LNCaP clone FGC (cell line): ENCODE data around the gene SENP6.

ENCODE experiments used
- DNase-seq: peaks from one replicate; pipeline ENCODE4 v3.0.0-alpha.2; 2011; ENCODE audit warnings: low read depth
- H3K4me3 ChIP-seq: 2 replicates; pipeline ENCODE4 v1.5.1; 2011; ENCODE audit warnings: mild to moderate bottlenecking, low read depth, low read length, control low read depth
- TF ChIP-seq, protein P1 (sequence below): IDR thresholded peaks from 2 replicates; pipeline ENCODE4 v1.5.1; 2012; ENCODE audit warnings: mild to moderate bottlenecking; ENCODE audit not compliant: control insufficient read depth, insufficient read depth; ENCODE audit errors: extremely low read depth

SENP6 gene

DNA sequence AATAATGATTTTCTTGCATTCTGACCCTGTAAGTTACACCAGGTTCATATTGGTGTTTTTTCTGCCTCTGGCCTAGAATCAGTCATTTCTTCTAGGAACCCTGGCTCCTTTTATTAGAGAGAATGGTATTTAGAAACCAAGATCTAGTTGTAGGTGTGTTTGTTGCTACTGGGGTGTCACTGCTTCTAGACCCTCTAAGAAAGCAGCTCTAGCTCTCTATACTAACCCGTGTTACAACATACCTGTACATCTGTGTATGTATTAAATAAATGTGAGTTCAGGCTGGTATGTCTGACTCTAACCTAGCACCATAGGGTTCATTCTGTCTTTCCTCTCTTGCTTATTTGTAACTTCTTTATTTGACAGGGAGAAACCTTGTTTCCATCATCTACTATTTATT is 16.8 kb downstream of the SENP6 start:
- no peak for DNase-seq
- H3K4me3 ChIP-seq = no peak overlapping the region
- TF ChIP-seq, protein P1, sequence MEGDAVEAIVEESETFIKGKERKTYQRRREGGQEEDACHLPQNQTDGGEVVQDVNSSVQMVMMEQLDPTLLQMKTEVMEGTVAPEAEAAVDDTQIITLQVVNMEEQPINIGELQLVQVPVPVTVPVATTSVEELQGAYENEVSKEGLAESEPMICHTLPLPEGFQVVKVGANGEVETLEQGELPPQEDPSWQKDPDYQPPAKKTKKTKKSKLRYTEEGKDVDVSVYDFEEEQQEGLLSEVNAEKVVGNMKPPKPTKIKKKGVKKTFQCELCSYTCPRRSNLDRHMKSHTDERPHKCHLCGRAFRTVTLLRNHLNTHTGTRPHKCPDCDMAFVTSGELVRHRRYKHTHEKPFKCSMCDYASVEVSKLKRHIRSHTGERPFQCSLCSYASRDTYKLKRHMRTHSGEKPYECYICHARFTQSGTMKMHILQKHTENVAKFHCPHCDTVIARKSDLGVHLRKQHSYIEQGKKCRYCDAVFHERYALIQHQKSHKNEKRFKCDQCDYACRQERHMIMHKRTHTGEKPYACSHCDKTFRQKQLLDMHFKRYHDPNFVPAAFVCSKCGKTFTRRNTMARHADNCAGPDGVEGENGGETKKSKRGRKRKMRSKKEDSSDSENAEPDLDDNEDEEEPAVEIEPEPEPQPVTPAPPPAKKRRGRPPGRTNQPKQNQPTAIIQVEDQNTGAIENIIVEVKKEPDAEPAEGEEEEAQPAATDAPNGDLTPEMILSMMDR = no peak

GRCh38 chr6:75619230-75619899 is 17.7 kb downstream of the SENP6 start:
- TF ChIP-seq, protein P1 = no peak
- H3K4me3 ChIP-seq = 0 out of 2 replicates have a peak overlapping the region, but pooled peaks have one; percentile 6
- peak; percentile 75 for DNase-seq

DNA sequence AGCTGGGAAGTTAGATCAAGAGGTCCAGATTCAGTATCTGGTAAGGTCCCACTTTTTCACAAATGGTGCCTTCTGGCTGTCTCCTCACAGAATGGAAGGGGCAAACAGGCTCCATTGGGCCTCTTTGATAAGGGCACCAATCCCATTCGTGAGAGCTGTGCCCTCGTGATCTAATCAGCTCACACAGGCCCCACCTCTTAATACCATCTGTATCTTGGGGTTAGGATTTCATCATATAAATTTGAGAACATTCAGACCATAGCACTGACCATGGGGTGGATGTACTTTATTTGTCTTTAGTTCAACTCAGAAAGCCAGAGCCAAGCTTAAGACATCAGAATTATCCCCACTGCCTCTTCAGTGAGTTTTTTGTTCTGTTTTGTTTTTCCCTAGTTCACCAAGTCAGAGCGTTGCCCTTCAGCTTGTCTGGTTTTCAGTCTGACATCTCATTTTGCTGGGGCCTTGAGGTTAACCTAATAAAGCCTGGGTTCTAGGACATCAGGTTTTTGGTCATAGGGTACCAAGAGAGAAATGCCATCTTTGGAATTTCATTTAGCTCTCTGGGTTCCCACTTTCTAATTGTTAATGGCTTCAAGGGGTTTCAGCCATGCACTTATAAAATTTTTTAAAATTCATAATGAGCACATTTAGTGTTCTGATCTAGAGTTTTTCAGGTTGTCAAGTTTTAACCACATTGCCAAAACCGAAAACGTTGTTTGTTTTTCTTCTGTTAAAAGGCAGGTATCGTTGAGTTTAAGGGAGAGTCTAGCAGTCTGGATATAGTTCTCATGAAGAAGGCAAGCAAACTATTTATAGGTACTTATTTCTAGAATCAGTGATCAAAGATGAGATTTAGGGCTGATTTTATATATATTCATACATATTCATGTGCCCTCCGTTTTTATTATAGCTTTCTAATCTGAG is 19.0 kb downstream of the SENP6 start:
- no peak for DNase-seq
- no peak overlapping the region for H3K4me3 ChIP-seq
- TF ChIP-seq, protein P1 = no peak

GRCh38 chr6:75621846-75622245 is 20.2 kb downstream of the SENP6 start:
- TF ChIP-seq, protein P1 = no peak
- DNase-seq = peak; percentile 81
- no peak overlapping the region for H3K4me3 ChIP-seq

- DNase-seq = no peak
- no peak overlapping the region for H3K4me3 ChIP-seq
- TF ChIP-seq, protein P1 = no peak
These were observed 21.8 kb downstream of the SENP6 start for GRCh38 chr6:75623491-75623890.

- no peak for DNase-seq
- H3K4me3 ChIP-seq = no peak overlapping the region
- TF ChIP-seq, protein P1 = no peak
These were observed 22.7 kb downstream of the SENP6 start for GRCh38 chr6:75624335-75624734.
